Left lung (tissue), 10 donors: ENCODE measurements around the gene LRRC4C. TPM values are rescaled to one million over a fixed set of nuclear protein-coding genes. Genes with fewer than 3 reads are reported as not detected.

ENCODE experiments used
- ATAC-seq: fragments of 200-7000 bp; cut with Tn5 transposase; one replicate; pipeline ENCODE4 v1.9.1; 2020; ENCODE audit warnings: moderate library complexity
- DNase-seq, 4 donors: peaks; one replicate each; pipeline ENCODE4 v3.0.0-alpha.2; 2013 to 2020
- H3K27ac ChIP-seq, 2 donors: fragments of 200-600 bp; sonication (generic) in 1 of 2; one replicate each; pipeline versions ENCODE4 v1.5.0 to v1.8.0; 2020 to 2021
- H3K27me3 ChIP-seq, 2 donors: fragments of 200-600 bp; sonication (generic) in 1 of 2; one replicate each; pipeline versions ENCODE4 v1.5.0 to v1.8.0; 2020 to 2021
- H3K36me3 ChIP-seq, 2 donors: fragments of 200-600 bp; sonication (generic) in 1 of 2; one replicate each; pipeline versions ENCODE4 v1.5.0 to v1.8.0; 2020 to 2021
- H3K4me1 ChIP-seq, 2 donors: fragments of 200-600 bp; one replicate each; pipeline ENCODE4 v1.8.0; 2021
- H3K4me3 ChIP-seq, 2 donors: fragments of 200-600 bp; sonication (generic) in 1 of 2; one replicate each; pipeline versions ENCODE4 v1.5.0 to v1.8.0; 2020 to 2021; ENCODE audit warnings: mild to moderate bottlenecking in 1 of 2
- H3K9me3 ChIP-seq, 2 donors: fragments of 200-600 bp; sonication (generic) in 1 of 2; one replicate each; pipeline versions ENCODE4 v1.5.0 to v1.8.0; 2020 to 2021
- CTCF ChIP-seq, 2 donors: fragments of 200-600 bp; sonication (generic) in 1 of 2; IDR thresholded peaks; one replicate each; pipeline versions ENCODE4 v1.5.0 to v1.8.0; 2021; ENCODE audit warnings: antibody characterized with exemption in 2 of 2
- intact Hi-C, 2 donors: fragments of 100-400 bp; cut with DNase I; formaldehyde crosslinking; loops; one replicate each; pipeline versions ENCODE4 v1.11.2 to v1.14.2; 2022
- polyA plus RNA-seq, 6 donors: library from polyadenylated mRNA; unstranded; fragments of 120-200 nt; gene quantifications; one replicate each; pipeline ENCODE4 v1.2.1, GENCODE V29; 2013; ENCODE audit not compliant: insufficient read length in 6 of 6
- total RNA-seq, 2 donors: library from RNA; stranded (reverse); fragmentation: NEBNext Ultra II Directional; extraction: Animal tissue kit (Norgen Biotek cat#: 25700); gene quantifications; one replicate each; pipeline ENCODE4 v1.2.1, GENCODE V29; 2021
- donor health status: DM: no; HTN: yes; CAD: no.
- donor health status: DM: no; HTN: no; CAD: no.

Gene LRRC4C
- total and polyA plus RNA-seq, 8 donors: 0.50 to 6.8 (median 4.2) TPM

GRCh38 chr11:40306938-40307548 lies 1152.4 kb downstream of the LRRC4C start:
- ATAC-seq: peak; percentile 86

GRCh38 chr11:40302669-40303068 lies 1156.8 kb downstream of the LRRC4C start:
- intact Hi-C loops: no loop called here
- H3K4me3 ChIP-seq: no peak overlapping the region
- peak in 2 of 4 donors; percentile 22 to 51 for DNase-seq
- H3K27me3 ChIP-seq: no peaks in the 10 kb centered on the region
- no peak overlapping the region for H3K27ac ChIP-seq
- ATAC-seq: no peak
- no peaks in the 10 kb centered on the region for H3K4me1 ChIP-seq
- no peaks in the 10 kb centered on the region for H3K36me3 ChIP-seq
- H3K9me3 ChIP-seq: no peaks in the 10 kb centered on the region
- no peak for TF ChIP-seq CTCF (IDR thresholded peaks at IDR 0.05)

More at GRCh38 chr11:40306938-40307548, 1152.4 kb downstream of the LRRC4C start:
- Histone ChIP-seq H3K4me3 (no peak overlapping the region), H3K27ac (no peak overlapping the region), H3K9me3 (no peaks in the 10 kb centered on the region), H3K36me3 (no peaks in the 10 kb centered on the region), H3K27me3 (no peaks in the 10 kb centered on the region), H3K4me1 (no peaks in the 10 kb centered on the region)
- intact Hi-C loops: no loop called here
- peak; percentile 56 to 59 for TF ChIP-seq CTCF (IDR thresholded peaks at IDR 0.05)
- peak in 1 of 4 donors; percentile 30 for DNase-seq

- intact Hi-C loops: loop anchor here in 1 of 2 donors (10.0 kb wide), 1 partner anchor 161 kb away; no protein-coding TSS in a partner anchor
- ATAC-seq: no peak
- Histone ChIP-seq H3K9me3 (no peaks in the 10 kb centered on the region), H3K27me3 (peaks cover 0 to 33% of the 10 kb centered on the region in 2 donors), H3K27ac (no peak overlapping the region), H3K4me3 (no peak overlapping the region), H3K4me1 (no peaks in the 10 kb centered on the region), H3K36me3 (no peaks in the 10 kb centered on the region)
- no peak for DNase-seq
- TF ChIP-seq CTCF (IDR thresholded peaks at IDR 0.05): no peak
Observed at GRCh38 chr11:40295466-40295865, 1164.0 kb downstream of the LRRC4C start.

- ATAC-seq (no peak), DNase-seq (no peak)
- Histone ChIP-seq H3K4me3 (no peak overlapping the region), H3K27ac (no peak overlapping the region), H3K36me3 (no peaks in the 10 kb centered on the region), H3K9me3 (no peaks in the 10 kb centered on the region), H3K27me3 (peaks cover 0 to 33% of the 10 kb centered on the region in 2 donors), H3K4me1 (no peaks in the 10 kb centered on the region)
- no peak for TF ChIP-seq CTCF (IDR thresholded peaks at IDR 0.05)
- intact Hi-C loops: loop anchor here in 1 of 2 donors (10.0 kb wide), 1 partner anchor 160 kb away; no protein-coding TSS in a partner anchor
Observed at GRCh38 chr11:40294741-40295140, 1164.7 kb downstream of the LRRC4C start.

GRCh38 chr11:40294349-40294735 lies 1165.1 kb downstream of the LRRC4C start:
- H3K4me3 ChIP-seq: peak overlapping the region in 1 of 2 donors; percentile 47

More at GRCh38 chr11:40294349-40294735, 1165.1 kb downstream of the LRRC4C start:
- Histone ChIP-seq H3K36me3 (no peaks in the 10 kb centered on the region), H3K27me3 (peaks cover 0 to 33% of the 10 kb centered on the region in 2 donors), H3K4me1 (no peaks in the 10 kb centered on the region), H3K27ac (no peak overlapping the region), H3K9me3 (no peaks in the 10 kb centered on the region)
- ATAC-seq: no peak
- TF ChIP-seq CTCF (IDR thresholded peaks at IDR 0.05): no peak
- intact Hi-C loops: loop anchor here in 1 of 2 donors (10.0 kb wide), 1 partner anchor 160 kb away; no protein-coding TSS in a partner anchor
- peak in 1 of 4 donors; percentile 25 for DNase-seq
